Ishikawa (cell line): Measurements from ENCODE around the gene QSOX2.

ENCODE experiments used
- EP300 ChIP-seq: IDR thresholded peaks from 2 replicates; pipeline ENCODE4 v1.6.1; 2012; ENCODE audit warnings: borderline replicate concordance
- RAD21 ChIP-seq: IDR thresholded peaks from 2 replicates; pipeline ENCODE4 v1.6.1; 2012; ENCODE audit warnings: low read depth
- TAF1 ChIP-seq: IDR thresholded peaks from 2 replicates; pipeline ENCODE4 v1.6.1; 2012; ENCODE audit warnings: low read depth, mild to moderate bottlenecking
- TEAD4 ChIP-seq: IDR thresholded peaks from 2 replicates; pipeline ENCODE4 v1.6.1; 2012
- YY1 ChIP-seq: IDR thresholded peaks from 2 replicates; pipeline ENCODE4 v1.6.1; 2012; ENCODE audit warnings: low read depth
- TF ChIP-seq, protein P1 (sequence below): IDR thresholded peaks from 2 replicates; pipeline ENCODE4 v1.6.1; 2012; ENCODE audit warnings: low read depth, mild to moderate bottlenecking

DNA sequence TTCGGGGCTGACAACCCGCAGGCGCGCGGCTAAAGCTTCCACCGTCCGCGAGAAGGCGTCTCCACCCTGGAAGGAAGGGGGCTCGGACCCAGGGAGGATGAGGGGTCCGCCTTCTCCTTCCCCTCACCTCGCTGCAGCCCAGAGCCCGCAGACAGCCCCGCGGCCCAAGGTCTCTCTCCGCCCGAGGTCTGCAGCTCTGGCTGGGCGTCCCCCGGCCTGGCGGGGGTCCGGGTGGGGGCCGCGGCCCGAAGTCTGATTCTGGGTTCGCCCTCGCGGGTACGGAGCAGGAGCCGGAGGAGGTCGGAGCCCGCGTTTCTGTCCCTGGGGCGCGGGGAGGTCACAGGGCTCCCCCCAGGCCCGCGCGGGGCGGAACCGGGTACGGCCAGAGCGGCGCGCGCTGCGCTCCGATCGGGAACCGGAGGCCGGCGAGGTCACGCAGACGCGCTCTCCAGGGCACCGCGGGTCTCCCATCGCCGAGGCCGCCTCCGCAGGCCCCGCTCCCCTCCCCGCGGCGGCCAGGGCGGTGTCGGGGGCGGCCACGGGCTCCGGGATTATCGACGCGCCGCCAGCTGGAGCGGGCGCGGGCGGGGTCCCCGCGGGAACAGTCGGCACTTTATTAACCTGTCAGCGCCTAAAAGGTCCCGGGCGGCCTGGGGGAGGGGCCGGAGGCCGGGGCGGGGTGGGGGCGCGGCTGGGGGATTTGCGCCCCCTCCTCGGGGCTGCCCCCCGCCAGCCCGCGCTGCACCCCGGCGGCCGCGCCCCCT lies 52.3 kb downstream of the QSOX2 start:
- no peak for TF ChIP-seq EP300
- no peak for TF ChIP-seq TAF1
- no peak for TF ChIP-seq RAD21
- TF ChIP-seq, protein P1, sequence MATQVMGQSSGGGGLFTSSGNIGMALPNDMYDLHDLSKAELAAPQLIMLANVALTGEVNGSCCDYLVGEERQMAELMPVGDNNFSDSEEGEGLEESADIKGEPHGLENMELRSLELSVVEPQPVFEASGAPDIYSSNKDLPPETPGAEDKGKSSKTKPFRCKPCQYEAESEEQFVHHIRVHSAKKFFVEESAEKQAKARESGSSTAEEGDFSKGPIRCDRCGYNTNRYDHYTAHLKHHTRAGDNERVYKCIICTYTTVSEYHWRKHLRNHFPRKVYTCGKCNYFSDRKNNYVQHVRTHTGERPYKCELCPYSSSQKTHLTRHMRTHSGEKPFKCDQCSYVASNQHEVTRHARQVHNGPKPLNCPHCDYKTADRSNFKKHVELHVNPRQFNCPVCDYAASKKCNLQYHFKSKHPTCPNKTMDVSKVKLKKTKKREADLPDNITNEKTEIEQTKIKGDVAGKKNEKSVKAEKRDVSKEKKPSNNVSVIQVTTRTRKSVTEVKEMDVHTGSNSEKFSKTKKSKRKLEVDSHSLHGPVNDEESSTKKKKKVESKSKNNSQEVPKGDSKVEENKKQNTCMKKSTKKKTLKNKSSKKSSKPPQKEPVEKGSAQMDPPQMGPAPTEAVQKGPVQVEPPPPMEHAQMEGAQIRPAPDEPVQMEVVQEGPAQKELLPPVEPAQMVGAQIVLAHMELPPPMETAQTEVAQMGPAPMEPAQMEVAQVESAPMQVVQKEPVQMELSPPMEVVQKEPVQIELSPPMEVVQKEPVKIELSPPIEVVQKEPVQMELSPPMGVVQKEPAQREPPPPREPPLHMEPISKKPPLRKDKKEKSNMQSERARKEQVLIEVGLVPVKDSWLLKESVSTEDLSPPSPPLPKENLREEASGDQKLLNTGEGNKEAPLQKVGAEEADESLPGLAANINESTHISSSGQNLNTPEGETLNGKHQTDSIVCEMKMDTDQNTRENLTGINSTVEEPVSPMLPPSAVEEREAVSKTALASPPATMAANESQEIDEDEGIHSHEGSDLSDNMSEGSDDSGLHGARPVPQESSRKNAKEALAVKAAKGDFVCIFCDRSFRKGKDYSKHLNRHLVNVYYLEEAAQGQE = no peak
- no peak for TF ChIP-seq TEAD4
- no peak for TF ChIP-seq YY1
